IgD-negative memory B cell (primary cell): Measurements from ENCODE around the gene EVI5L. TPM values are rescaled to one million over a fixed set of nuclear protein-coding genes. Genes with fewer than 3 reads are reported as not detected.
A peak's percentile ranks its signal among the peaks of the same experiment; 100 is the strongest.

Experiments used
- H3K27ac Mint-ChIP-seq, 3 donors: one replicate each; pipeline ENCODE4 v1.8.0; 2020 to 2022; ENCODE audit warnings: mild to moderate bottlenecking in 3 of 3, mixed read lengths in 3 of 3, moderate library complexity in 1 of 3
- H3K27me3 Mint-ChIP-seq: one replicate; pipeline ENCODE4 v1.8.0; 2021; ENCODE audit warnings: mixed read lengths
- H3K36me3 Mint-ChIP-seq: one replicate; pipeline ENCODE4 v1.8.0; 2020; ENCODE audit warnings: mild to moderate bottlenecking, mixed read lengths
- H3K4me1 Mint-ChIP-seq, 3 donors: one replicate each; pipeline ENCODE4 v1.8.0; 2020 to 2022; ENCODE audit warnings: mixed read lengths in 3 of 3, mild to moderate bottlenecking in 1 of 3
- H3K4me3 Mint-ChIP-seq, 4 donors: one replicate each; pipeline ENCODE4 v1.8.0; 2020 to 2022; ENCODE audit warnings: mild to moderate bottlenecking in 4 of 4, mixed read lengths in 4 of 4, moderate library complexity in 3 of 4
- H3K9me3 Mint-ChIP-seq, 3 donors: one replicate each; pipeline ENCODE4 v1.8.0; 2020 to 2021; ENCODE audit warnings: mixed read lengths in 3 of 3, mild to moderate bottlenecking in 1 of 3
- polyA plus RNA-seq: library from polyadenylated mRNA; unstranded; fragments of 300-500 nt; fragmentation: Illumina TruSeq; gene quantifications from one replicate; pipeline ENCODE4 v1.2.3, GENCODE V29; 2021

Gene EVI5L
- polyA plus RNA-seq, 1 donor from 2014 or later: 3.2 TPM

- H3K9me3 Mint-ChIP-seq: no peaks in the 10 kb centered on the region
- peaks cover 12% of the 10 kb centered on the region for H3K27me3 Mint-ChIP-seq
- H3K4me3 Mint-ChIP-seq: no peak overlapping the region
Measured at GRCh38 chr19:7897292-7897691, 67.3 kb downstream of the EVI5L start.

GRCh38 chr19:7898967-7899366 is 68.9 kb downstream of the EVI5L start:
- peaks cover 4 to 7% (median 5%) of the 10 kb centered on the region in 3 donors for H3K4me1 Mint-ChIP-seq
- peaks cover 9% of the 10 kb centered on the region for H3K27me3 Mint-ChIP-seq
- no peaks in the 10 kb centered on the region for H3K9me3 Mint-ChIP-seq
- no peaks in the 10 kb centered on the region for H3K36me3 Mint-ChIP-seq
- H3K27ac Mint-ChIP-seq: no peak overlapping the region
- no peak overlapping the region for H3K4me3 Mint-ChIP-seq

More at GRCh38 chr19:7897292-7897691, 67.3 kb downstream of the EVI5L start:
- no peak overlapping the region for H3K27ac Mint-ChIP-seq
- H3K4me1 Mint-ChIP-seq: no peaks in the 10 kb centered on the region
- H3K36me3 Mint-ChIP-seq: no peaks in the 10 kb centered on the region

- Mint-ChIP-seq H3K27ac (no peak overlapping the region), H3K4me1 (peaks cover 7 to 11% (median 10%) of the 10 kb centered on the region in 3 donors), H3K27me3 (peaks cover 3% of the 10 kb centered on the region), H3K36me3 (no peaks in the 10 kb centered on the region), H3K9me3 (no peaks in the 10 kb centered on the region), H3K4me3 (no peak overlapping the region)
Measured at GRCh38 chr19:7899751-7900378, 69.8 kb downstream of the EVI5L start.

GRCh38 chr19:7900401-7900870 is 70.4 kb downstream of the EVI5L start:
- H3K4me3 Mint-ChIP-seq: peak overlapping the region in 1 of 4 donors; percentile 48
- no peaks in the 10 kb centered on the region for H3K36me3 Mint-ChIP-seq
- no peaks in the 10 kb centered on the region for H3K27me3 Mint-ChIP-seq
- H3K27ac Mint-ChIP-seq: peak overlapping the region in 1 of 3 donors; percentile 97
- peaks cover 11 to 13% (median 13%) of the 10 kb centered on the region in 3 donors for H3K4me1 Mint-ChIP-seq
- no peaks in the 10 kb centered on the region for H3K9me3 Mint-ChIP-seq

- Mint-ChIP-seq H3K4me1 (peaks cover 13 to 15% (median 13%) of the 10 kb centered on the region in 3 donors), H3K36me3 (no peaks in the 10 kb centered on the region), H3K27ac (peak overlapping the region in 1 of 3 donors; percentile 97), H3K9me3 (no peaks in the 10 kb centered on the region), H3K4me3 (peak overlapping the region in 1 of 4 donors; percentile 48), H3K27me3 (no peaks in the 10 kb centered on the region)
Measured at GRCh38 chr19:7900931-7901330, 70.9 kb downstream of the EVI5L start.

- H3K4me1 Mint-ChIP-seq: peaks cover 13 to 15% (median 13%) of the 10 kb centered on the region in 3 donors
- H3K4me3 Mint-ChIP-seq: peak overlapping the region in 1 of 4 donors; percentile 86
- H3K9me3 Mint-ChIP-seq: no peaks in the 10 kb centered on the region
- H3K27me3 Mint-ChIP-seq: no peaks in the 10 kb centered on the region
- no peaks in the 10 kb centered on the region for H3K36me3 Mint-ChIP-seq
- peak overlapping the region in 2 of 3 donors; percentile 81 to 97 for H3K27ac Mint-ChIP-seq
Measured at GRCh38 chr19:7901337-7901736, 71.3 kb downstream of the EVI5L start.

GRCh38 chr19:7902796-7903243 is 72.8 kb downstream of the EVI5L start:
- peaks cover 13 to 15% (median 13%) of the 10 kb centered on the region in 3 donors for H3K4me1 Mint-ChIP-seq
- no peaks in the 10 kb centered on the region for H3K27me3 Mint-ChIP-seq
- peak overlapping the region; percentile 84 to 95 (median 90) for H3K4me3 Mint-ChIP-seq
- H3K27ac Mint-ChIP-seq: peak overlapping the region; percentile 97 to 99 (median 98)
- H3K36me3 Mint-ChIP-seq: no peaks in the 10 kb centered on the region
- H3K9me3 Mint-ChIP-seq: no peaks in the 10 kb centered on the region

GRCh38 chr19:7903244-7904073 is 73.4 kb downstream of the EVI5L start, which contains the start of gene MAP2K7:
Gene MAP2K7, plus strand, starts transcription at chr19:7903877. Its CDS starts 68 bp downstream, at chr19:7903945.
- Mint-ChIP-seq H3K36me3 (no peaks in the 10 kb centered on the region), H3K27me3 (no peaks in the 10 kb centered on the region), H3K4me3 (peak within 1 kb of the TSS; percentile 85 to 95 (median 90)), H3K4me1 (peaks cover 13 to 15% (median 13%) of the 10 kb centered on the region in 3 donors), H3K27ac (peak within 1 kb of the TSS; percentile 97 to 99 (median 98)), H3K9me3 (no peaks in the 10 kb centered on the region)

- Mint-ChIP-seq H3K27me3 (no peaks in the 10 kb centered on the region), H3K4me1 (peaks cover 13 to 15% (median 13%) of the 10 kb centered on the region in 3 donors)
Measured at GRCh38 chr19:7904074-7905020, 74.3 kb downstream of the EVI5L start.

GRCh38 chr19:7905268-7905667 is 75.2 kb downstream of the EVI5L start:
- Mint-ChIP-seq H3K4me3 (peak overlapping the region; percentile 85 to 94 (median 90)), H3K27ac (peak overlapping the region; percentile 79 to 97 (median 89)), H3K27me3 (no peaks in the 10 kb centered on the region), H3K4me1 (peaks cover 13 to 15% (median 13%) of the 10 kb centered on the region in 3 donors), H3K36me3 (no peaks in the 10 kb centered on the region), H3K9me3 (no peaks in the 10 kb centered on the region)

More at GRCh38 chr19:7904074-7905020, 74.3 kb downstream of the EVI5L start:
- Mint-ChIP-seq H3K27ac (peak overlapping the region; percentile 89 to 98 (median 97)), H3K4me3 (peak overlapping the region; percentile 85 to 94 (median 90)), H3K36me3 (no peaks in the 10 kb centered on the region), H3K9me3 (no peaks in the 10 kb centered on the region)

- Mint-ChIP-seq H3K4me3 (peak overlapping the region; percentile 50 to 88 (median 73)), H3K9me3 (no peaks in the 10 kb centered on the region), H3K4me1 (peaks cover 13 to 15% (median 13%) of the 10 kb centered on the region in 3 donors), H3K27me3 (no peaks in the 10 kb centered on the region), H3K36me3 (no peaks in the 10 kb centered on the region), H3K27ac (peak overlapping the region in 2 of 3 donors; percentile 79 to 97)
Measured at GRCh38 chr19:7905859-7906258, 75.8 kb downstream of the EVI5L start.

- H3K27me3 Mint-ChIP-seq: no peaks in the 10 kb centered on the region
- H3K27ac Mint-ChIP-seq: peak overlapping the region in 2 of 3 donors; percentile 50 to 82
- H3K4me1 Mint-ChIP-seq: peaks cover 13 to 15% (median 13%) of the 10 kb centered on the region in 3 donors
- no peaks in the 10 kb centered on the region for H3K9me3 Mint-ChIP-seq
- H3K36me3 Mint-ChIP-seq: peaks cover 2% of the 10 kb centered on the region
- no peak overlapping the region for H3K4me3 Mint-ChIP-seq
Measured at GRCh38 chr19:7907122-7907521, 77.1 kb downstream of the EVI5L start.

GRCh38 chr19:7907544-7907943 is 77.5 kb downstream of the EVI5L start:
- Mint-ChIP-seq H3K4me1 (peaks cover 11 to 14% (median 13%) of the 10 kb centered on the region in 3 donors), H3K9me3 (no peaks in the 10 kb centered on the region), H3K27ac (peak overlapping the region in 2 of 3 donors; percentile 50 to 82), H3K4me3 (no peak overlapping the region), H3K36me3 (peaks cover 2% of the 10 kb centered on the region), H3K27me3 (no peaks in the 10 kb centered on the region)
